Fibroblast of skin of abdomen (primary cell): ENCODE measurements around the gene IL11.

Experiments used
- DNase-seq: peaks from one replicate; pipeline ENCODE4 v3.0.0-alpha.2; 2013

The IL11 gene

DNA sequence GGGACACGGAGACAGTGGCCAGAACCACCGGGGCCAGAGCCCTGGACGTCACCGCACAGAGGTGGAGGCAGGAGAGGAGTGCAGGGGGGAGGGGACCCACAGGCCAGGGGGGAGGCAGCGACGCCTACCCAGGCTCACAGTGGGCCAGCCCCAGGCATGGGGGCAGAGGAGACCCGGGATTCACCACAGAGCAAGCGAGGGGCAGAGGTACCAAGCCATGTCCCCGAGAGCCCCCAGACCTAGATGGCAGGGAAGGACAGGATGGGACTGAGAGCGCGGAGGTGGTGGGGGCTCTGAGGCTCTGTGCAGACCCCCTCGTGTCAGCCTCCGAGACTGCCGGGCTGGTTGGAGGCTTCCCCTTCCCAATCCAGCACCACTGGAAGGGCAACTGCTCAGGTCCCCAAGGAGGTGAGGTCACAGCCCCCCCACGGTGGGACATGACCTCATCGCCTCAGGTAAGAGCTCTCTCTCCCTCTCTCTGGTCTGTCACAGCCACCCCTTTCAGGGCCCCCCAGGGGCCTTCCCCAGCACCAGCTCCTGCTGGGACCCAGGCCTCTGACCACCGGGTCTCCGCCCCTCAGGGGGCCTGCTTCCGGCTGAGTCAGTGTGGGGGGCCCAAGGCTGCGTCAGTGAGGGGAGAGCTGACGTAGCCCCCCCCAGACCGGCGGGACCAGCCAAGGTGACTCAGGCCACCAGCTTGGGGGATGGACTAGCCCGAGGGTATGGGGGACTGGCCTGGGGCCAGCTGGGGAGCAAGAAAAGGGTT lies 2.2 kb upstream of the IL11 start:
- DNase-seq = peak; percentile 78

DNA sequence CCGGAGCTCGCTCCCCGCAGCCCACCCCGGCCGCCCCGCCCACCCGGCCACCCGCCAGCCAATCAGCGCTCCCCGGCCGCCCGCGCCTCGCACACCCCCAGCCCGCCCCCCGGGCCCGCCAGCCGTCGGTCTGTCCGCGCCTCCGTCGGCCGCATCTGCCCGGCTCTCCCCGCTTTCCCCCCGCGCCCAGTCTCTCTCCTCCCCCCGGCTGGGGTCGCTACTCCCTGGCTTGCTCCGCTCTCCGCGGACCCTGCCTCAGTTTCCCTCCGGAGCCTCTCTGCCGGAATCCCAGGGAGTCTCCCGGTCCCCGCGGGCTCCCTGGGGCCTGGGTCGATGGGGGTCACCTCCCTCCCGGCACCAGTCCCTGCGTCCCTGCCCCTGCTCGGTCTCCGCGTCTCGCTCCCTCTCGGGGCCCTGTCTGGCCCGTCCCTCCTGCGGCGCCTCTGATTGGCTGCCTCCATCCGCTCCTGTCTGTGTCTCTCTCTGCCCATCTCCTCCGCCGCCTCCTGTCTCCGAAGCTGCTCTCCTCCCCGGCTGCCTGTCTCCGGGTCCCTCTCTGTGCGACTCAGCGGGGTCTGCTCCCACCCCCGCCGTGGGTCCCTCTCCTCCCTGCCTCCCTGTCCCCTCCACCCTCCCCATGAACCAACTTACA lies 484 bp downstream of the IL11 start:
- peak; percentile 83 for DNase-seq

DNA sequence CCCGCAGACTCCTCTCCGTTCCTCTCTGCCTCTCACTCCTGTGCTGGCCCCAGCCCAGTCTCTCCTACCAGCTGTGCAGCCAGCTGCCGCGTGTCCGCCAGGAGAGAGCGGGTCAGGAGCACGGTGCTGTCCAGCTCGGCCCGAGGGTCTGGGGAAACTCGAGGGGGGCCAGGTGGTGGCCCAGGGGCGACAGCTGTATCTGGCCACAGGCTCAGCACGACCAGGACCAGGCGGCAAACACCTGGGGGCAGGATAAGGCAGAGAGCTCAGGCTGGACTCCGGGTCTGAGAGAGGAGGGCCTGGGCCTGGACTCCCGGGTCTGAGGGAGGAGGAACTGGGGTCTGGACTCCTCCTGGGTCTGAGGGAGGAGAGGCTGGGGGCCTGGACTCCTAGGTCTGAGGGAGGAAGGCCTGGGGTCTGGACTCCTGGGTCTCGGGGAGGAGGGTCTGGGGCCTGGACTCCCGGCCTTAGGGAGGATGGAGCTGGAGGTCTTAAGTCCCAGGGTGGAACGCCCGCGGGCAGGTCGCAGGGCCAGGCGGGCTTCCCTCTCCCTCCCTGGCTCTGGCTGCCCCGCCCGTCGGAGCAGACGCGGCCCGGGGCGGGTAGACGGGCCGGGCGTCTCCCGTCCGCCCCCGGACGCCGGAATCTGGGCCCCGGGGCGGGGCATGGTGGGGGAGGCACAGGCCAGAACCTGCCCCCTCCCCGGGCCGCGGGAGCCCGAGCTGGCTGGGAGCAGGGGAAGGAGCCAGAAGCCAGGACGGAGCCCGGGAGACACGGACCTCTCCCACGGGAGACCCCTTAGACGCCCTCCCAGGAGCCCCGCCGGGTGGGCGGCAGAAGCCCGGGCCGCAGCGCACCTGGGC lies 1.3 kb downstream of the IL11 start:
- peak; percentile 71 for DNase-seq

DNA sequence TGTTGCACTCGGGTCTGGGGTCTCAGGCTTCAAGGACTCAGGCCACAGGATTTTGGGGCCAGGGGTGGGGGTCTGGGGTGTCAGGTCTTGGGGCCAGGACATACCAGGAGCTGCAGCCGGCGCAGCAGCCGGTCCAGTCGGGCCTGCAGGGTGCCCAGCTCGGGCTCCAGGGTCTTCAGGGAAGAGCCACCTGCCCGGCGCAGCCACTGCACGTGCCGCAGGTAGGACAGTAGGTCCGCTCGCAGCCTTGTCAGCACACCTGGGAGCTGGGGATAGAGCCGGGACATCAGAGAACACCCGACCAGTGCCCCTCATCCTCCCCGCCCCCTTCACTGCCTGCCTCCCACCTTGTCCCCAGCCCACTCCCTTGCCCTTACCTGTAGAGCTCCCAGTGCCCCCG lies 2.2 kb downstream of the IL11 start:
- DNase-seq = no peak

DNA sequence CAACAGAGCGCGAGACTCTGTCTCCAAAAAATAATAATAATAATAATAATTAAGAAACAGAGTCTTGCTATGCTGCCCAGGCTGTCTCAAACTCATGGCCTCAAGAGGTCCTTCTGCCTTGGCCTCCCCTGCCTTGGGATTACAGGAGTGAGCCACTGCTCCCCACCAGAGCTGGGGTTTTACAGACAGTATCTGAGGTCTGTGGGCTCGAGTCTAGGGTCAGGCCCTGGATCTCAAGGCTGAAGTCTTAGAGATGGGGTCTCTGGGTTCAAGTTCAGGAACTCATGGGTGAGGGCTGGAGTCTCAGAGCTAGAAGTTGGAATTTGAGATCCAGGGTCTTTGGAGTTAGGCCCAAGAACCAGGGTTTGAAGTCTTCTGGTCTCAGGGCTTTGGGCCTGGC lies 3.5 kb downstream of the IL11 start:
- DNase-seq = no peak

DNA sequence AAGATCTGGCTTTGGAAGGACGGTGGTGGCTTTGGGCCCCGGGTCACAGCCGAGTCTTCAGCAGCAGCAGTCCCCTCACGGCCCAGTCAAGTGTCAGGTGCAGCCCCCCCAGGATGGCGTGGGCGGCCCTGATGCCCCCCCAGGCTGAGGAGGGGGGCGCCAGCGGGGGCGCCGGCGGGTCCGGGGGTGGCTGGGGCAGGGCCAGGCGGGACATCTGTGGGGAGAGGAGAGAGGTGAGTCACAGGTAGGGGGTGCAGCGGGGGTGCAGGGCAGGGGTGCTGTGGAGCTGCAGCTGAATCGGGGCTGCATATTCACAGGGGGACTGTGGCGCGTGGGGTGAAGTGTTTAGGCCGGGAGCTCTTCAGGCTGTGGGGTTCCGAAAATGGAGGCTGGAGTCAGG lies 4.3 kb downstream of the IL11 start:
- no peak for DNase-seq

DNA sequence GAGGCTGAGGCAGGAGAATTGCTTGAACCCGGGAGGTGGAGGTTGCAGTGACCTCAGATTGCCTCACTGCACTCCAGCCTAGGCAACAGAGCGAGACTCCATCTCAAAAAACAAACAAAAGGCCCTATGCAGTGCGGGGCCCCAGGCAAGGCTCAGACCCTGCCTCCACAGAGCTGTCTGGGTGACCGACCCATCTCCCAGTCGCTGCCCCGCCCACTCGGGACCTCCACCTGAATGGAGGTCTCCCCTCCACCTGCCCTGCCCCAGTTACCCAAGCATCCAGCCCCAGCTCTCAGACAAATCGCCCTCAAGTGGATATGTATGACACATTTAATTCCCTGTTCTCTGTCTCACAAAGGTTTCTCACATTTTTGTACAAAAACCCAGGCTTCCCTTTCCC lies 5.0 kb downstream of the IL11 start:
- no peak for DNase-seq

DNA sequence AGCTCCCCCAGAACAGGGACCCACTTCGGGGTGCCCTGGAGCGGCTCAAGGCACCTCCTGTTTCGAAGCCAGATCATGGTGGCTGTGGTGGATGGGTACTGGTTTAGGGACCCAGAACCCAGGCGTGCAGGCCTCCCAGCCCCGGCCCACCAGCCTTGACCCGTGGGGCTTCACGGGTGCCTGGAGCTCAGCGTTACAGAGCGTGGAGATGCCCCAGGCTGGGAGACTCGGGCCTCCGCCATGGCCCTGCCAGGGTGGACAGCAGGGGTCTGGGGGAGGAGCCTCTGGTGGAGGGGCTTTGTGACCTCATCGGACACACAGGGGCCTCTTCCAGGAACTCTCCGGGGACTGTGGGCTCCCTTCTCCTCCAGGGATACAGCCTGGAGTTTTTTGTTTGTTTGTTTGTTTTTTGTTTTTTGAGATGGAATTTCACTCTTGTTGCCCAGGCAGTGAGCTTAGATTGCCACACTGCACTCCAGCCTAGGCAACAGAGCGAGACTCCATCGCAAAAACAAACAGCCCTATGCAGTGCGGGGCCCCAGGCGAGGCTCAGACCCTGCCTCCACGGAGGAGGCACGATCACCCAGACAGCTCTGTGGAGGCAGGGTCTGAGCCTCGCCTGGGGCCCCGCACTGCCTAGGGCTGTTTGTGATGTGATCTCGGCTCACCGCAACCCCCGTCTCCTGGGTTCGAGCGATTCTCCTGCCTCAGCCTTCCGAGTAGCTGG lies 7.1 kb downstream of the IL11 start, which contains the start of gene GARIN5B:
TSS of gene GARIN5B (minus strand) at position 271 of the 727 bp plus-strand sequence. CDS start at position 77, 194 bp downstream.
- no peak for DNase-seq

DNA sequence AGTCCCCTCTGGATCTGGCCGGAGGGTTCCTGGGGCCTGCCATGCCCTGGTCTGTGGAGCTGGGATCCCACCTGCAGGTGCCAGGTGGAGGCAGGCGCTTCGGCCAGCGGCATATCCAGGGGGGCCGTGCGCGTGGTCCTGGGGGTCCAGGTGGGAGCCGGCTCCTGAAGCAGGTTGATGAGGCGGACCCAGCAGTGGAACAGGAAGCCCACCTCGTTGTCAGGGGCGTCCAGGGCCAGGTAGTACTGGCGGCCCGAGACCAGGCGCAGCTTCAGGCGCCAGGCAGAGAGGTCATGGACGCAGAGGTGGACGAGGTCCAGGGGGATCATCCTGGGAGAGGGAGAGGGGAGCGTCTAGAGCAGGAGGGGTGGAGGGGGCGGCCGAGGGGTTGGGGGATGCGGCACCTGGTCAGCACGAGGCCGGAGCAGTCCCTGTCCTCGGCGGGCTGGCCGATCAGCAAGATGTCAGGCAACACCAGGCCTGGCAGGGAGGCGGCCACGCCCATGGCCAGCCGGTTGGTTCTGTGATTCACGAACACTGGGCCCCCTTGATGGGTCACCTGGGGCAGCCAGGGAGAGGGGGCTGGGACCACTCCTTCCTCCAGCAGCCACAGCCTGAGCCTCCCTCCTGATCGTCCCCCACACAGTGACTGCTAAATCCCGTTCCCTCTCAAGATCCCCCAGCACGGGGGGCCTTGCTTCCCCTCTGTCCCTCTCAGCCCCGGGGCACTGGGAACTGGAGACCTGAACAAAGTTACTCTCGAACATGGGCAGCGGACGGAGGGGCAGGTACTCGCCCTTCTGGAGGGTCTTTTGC lies 7.9 kb downstream of the IL11 start:
- DNase-seq = no peak

DNA sequence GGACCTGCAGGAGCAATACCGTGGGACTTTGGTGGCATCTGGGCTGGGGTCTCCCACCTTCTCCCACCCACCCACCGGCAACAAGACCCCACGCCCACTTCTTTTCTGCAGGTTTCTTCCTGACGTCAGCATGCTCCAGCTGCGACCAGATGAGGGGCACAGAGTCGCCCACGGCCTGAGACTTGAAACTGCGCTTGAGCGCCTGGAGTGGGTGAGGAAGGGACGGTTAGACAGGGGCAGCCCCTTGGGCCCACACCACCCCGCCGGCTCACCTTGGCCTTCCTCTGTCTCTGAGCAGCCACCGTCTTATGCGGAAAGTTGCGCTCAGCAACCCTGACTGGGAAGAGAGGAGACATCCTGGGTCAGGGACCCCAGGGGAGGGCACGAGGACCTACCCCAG lies 9.4 kb downstream of the IL11 start:
- no peak for DNase-seq

DNA sequence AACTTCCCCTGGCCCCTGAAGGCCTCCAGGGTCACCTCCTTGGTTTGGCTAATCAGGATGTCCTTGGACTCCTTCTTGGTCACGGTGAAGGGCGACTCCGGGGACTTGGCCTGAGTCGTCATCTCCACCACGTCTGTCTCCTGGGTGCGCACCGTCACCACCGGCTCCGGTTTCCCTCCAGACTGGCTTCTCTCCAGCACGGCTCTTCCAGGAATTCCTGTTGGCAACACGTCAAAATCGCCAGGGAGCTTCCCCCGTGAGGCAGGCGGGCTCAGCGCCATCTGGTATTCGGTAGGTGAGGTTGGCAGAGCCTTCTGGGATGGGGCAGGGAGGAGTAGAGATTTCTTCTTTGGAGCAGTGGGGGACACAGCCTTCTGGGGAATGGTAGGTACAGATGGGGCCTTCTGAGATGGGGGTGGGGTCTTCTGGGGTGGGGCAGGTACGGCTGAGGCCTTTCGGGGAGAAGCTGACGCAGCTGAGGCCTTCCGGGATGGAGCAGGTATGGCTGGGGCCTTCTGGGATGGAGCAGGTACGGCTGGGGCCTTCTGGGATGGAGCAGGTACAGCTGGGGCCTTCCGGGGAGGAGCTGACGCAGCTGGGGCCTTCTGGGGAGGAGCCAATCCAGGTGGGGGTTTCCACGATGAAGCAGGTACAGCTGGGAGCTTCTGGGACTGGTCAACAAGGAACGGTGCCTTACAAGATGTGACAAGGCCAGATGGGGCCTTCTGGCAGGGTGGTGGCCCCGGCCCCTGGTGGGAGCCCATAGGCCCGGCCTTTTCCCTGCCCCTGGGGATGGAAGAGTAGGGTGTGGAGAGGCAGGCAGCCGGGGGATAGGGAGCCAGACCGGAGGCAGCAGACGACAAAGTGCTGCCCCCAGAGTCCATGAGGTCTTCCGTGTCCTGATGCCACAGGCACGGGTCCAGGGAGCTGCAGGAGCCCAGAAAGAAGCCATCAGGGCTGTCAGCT lies 11.0 kb downstream of the IL11 start:
- no peak for DNase-seq

DNA sequence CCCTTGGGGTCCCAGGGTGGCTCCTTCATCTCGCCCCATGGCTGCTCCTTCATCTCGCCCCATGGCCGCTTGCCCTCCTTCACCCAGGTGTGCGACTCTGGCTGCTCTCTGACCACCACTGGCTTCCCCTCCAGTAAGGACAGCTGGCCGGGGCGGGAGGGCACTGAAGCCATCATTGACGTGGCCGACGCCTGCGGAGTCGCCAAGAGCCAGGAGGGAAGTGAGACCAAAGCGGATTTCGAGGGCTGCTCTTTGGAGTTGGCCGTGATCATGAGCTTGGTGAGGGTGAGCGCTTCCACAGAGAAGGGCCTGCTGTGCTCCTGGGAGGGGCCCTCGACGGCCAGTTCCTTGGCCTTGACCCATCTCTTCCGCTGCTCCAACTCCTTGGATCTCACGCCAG lies 11.8 kb downstream of the IL11 start:
- no peak for DNase-seq

DNA sequence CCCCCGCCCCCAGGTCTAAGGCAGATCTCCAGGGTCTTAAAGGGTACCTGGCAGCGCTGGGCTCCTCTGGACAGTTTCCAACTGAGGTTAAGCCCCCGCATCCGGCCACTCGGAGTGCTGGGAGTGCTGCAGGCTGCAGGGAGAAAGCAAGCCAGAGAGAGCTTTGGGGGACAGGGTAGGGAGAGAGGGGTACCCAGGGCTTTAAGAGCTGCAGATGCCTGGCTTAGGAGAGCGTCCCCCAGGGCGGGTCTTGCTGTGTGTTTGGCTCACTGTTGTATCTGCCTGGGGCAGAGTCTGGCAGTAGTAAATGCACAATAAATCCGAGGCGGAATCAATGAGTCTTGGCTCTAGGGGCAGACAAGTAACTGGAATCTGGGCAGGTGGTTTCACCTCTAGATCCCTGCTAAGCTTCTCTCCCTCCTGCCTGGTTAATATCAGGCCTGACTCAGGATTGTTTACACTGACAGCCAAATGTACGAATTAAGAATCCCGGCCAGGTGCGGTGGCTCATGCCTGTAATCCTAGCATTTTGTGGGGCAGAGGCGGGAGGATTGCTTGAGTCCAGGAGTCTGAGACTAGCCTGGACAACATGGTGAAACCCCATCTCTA lies 14.9 kb downstream of the IL11 start:
- no peak for DNase-seq

DNA sequence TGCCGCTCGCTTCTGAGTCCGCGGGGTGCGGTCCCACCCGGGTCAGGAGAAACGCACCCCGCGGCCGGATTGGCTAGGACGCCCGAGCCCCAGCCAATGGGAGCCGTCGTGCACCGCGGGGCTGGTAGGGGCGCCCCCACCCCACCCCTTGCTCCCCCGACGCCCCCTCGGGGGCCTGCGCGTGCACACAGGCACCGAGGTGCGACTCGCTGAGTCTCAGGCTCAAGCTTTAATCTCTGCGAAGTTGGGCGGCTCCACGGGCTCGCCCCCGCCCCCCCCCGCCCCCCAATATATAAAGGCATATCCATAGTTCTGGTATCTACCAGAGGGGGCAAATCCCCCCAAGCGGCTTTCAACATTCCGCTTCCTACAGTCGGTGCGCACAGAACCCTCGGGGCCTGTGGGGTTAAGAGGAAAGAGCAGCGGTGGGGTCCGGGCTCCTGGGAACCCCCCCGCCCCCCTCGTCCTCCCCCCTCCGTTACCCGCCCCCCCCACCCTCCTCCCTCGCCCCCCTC lies 15.5 kb downstream of the IL11 start, which contains the start of gene COX6B2:
TSS of gene COX6B2 (minus strand) at position 22 of the 515 bp plus-strand sequence. CDS start 198 bp downstream, outside the sequence.
- DNase-seq = no peak

DNA sequence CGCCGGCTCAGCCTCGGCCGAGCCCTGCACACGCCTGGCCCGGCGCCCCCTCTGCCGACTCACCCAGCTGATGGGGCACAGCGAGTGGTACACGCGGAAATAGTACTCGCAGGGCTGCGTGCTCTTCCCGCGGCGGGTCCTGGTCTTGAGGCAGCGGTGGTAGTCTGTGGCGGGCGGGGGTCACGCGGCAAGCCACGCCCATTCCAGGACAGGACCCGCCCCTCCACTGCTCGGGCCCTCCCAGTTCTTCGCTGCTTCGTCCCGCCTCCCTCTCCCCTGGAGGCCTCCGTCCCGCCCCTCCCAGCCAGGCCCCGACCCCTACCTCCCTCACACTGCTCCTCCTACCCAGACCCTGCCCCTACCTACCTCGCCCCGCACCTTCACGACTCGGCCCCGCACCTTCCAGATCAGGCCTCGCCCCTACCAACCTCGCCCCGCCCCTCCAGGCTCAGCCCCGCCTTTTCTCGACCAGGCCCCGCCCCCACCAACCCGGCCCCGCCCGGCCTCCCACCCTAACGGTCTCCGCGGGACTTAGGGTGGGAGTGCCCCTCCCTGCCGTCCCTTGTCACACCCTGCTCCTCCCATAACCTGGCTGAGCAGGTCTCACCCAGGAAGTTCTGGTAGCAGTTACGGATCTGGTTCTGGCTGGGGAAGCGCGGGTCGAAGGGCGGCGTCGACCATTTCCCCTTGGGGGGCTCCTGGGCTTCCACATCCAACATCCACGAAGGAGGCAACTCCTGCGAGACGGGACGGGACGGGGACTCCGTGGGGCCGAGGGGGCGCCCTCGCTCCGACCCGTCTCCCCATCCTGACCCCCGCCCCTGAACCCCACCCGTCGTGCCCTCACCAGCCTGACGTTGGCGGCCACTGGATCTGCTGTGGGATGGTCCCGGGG lies 16.2 kb downstream of the IL11 start:
- DNase-seq = peak; percentile 50

DNA sequence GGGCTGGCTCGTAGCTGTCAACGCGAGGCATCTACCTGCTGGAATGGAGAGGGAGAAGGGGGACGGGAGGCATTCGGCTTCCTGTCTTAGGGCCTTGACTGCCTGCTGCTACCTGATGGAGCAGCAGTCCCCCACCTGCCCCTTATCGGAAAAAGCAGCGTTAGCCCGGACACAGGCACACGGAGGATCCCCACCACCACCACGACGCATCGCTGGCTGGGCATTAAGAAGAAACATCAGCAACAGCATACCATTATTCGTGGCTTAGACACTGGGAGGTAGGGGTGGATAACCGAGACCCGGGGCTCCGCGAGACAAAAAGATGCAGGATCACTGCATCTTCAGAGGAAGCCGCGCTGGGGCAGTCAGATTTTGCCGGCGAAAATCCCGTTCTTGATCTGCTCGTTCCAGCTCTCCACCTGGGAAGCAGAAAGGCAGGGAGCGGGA lies 16.9 kb downstream of the IL11 start:
- no peak for DNase-seq

DNA sequence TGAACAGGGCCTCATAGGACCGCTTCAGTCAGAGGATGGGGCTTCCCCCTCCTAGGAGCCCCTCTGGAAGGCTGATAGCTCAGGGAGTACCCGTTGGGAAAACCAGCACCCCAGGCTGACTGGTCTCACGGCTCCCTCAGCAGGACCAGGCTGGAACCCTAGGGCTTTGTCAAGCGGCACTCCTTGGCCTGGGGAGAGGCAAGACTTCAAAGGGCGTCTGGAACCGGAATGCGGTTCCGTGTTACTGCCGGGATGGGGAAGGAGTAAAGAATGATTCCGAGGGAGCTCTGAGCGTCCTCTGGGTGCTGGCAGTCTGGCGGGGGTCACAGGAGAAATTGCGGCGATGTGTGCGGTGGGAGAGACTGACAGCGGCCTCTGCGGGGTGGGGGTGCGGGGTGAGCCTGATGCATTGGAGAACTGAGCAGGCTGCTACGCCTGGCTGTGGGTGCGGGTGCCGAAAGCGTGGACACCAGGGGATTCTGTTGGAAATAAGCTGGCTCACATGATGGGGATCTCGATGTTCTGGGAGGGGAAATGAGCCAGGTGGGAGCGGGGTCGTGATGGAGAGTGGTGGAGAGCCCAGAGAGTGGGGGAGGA lies 17.6 kb downstream of the IL11 start:
- DNase-seq = no peak

DNA sequence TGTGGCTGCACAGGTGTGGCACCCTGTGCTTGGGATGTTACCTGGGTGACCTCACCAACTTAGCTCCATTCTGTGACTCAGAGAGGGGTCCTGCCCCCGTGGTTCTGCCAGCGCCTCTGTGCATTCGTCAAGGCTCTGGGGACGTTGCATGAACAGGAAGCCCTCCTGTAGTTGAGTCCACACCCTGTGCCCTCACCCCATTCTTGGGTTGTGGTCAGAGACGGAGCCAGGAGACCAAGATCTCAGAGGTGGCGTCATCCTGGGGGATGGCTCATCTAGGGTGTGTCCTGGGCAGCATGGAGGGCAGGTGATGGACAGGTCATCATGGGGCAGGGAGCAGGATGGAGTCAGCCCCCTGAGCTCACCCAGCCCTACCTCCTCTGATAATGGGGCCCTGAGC lies 18.2 kb downstream of the IL11 start:
- no peak for DNase-seq
